ENCODE measurements around the gene SMYD3. TPM values are rescaled to one million over a fixed set of nuclear protein-coding genes. Genes with fewer than 3 reads are reported as not detected.

The SMYD3 gene
- total RNA-seq, 1 experiment from 2014 or later, result 29.6 TPM

GRCh38 chr1:245874942-245875580 is 632.0 kb downstream of the SMYD3 start:
- Histone ChIP-seq H3K4me1 (replicated peaks; ENCODE audit: insufficient read depth) (no peaks in the 10 kb centered on the region), H3K27me3 (ENCODE audit: insufficient read depth, low read depth) (no peaks in the 10 kb centered on the region), H3K9me2 (ENCODE audit: insufficient read depth) (no peaks in the 10 kb centered on the region), H3F3A (ENCODE audit: insufficient read depth, low read depth) (no peaks in the 10 kb centered on the region), H3K79me2 (ENCODE audit: low read depth) (no peaks in the 10 kb centered on the region), H3K36me3 (ENCODE audit: low read depth) (no peaks in the 10 kb centered on the region), H4K20me1 (ENCODE audit: insufficient read depth) (no peaks in the 10 kb centered on the region), H3K27ac (no peak overlapping the region), H3K4me3 (no peak overlapping the region), H3K4me2 (no peak overlapping the region), H3K9me3 (ENCODE audit: insufficient read depth, low read depth) (no peaks in the 10 kb centered on the region), H2AFZ (no peak overlapping the region)
- no peak for DNase-seq
- BruUV-seq (replicated peaks), result no TSS peak
- POLR2A ChIA-PET (ENCODE audit: unreplicated experiment), result no interaction called here
- CTCF ChIA-PET, result no interaction called here
- no peak for TF ChIP-seq EZH2 (IDR thresholded peaks at IDR 0.05; ENCODE audit: low read depth)
- no peak for TF ChIP-seq CTCF (conservative IDR thresholded peaks at IDR 0.05)
- intact Hi-C loops (cut with micrococcal nuclease; ENCODE audit: unreplicated experiment), result no loop called here

GRCh38 chr1:245873883-245874671 is 633.0 kb downstream of the SMYD3 start:
- H3K27ac ChIP-seq, result no peak overlapping the region
- POLR2A ChIA-PET (ENCODE audit: unreplicated experiment), result no interaction called here
- DNase-seq, result no peak
- H3K9me3 ChIP-seq (ENCODE audit: insufficient read depth, low read depth), result no peaks in the 10 kb centered on the region
- no peaks in the 10 kb centered on the region for H3K4me1 ChIP-seq (replicated peaks; ENCODE audit: insufficient read depth)
- H2AFZ ChIP-seq, result no peak overlapping the region
- no peaks in the 10 kb centered on the region for H3K9me2 ChIP-seq (ENCODE audit: insufficient read depth)
- H3K4me2 ChIP-seq, result no peak overlapping the region
- no peaks in the 10 kb centered on the region for H4K20me1 ChIP-seq (ENCODE audit: insufficient read depth)
- no peak overlapping the region for H3K4me3 ChIP-seq
- no peaks in the 10 kb centered on the region for H3K79me2 ChIP-seq (ENCODE audit: low read depth)
- no peaks in the 10 kb centered on the region for H3K36me3 ChIP-seq (ENCODE audit: low read depth)
- intact Hi-C loops (cut with micrococcal nuclease; ENCODE audit: unreplicated experiment), result no loop called here
- TF ChIP-seq EZH2 (IDR thresholded peaks at IDR 0.05; ENCODE audit: low read depth) (no peak), CTCF (conservative IDR thresholded peaks at IDR 0.05) (no peak)
- no peaks in the 10 kb centered on the region for H3F3A ChIP-seq (ENCODE audit: insufficient read depth, low read depth)
- H3K27me3 ChIP-seq (ENCODE audit: insufficient read depth, low read depth), result no peaks in the 10 kb centered on the region
- no TSS peak for BruUV-seq (replicated peaks)
- CTCF ChIA-PET, result no interaction called here

- Histone ChIP-seq H4K20me1 (ENCODE audit: insufficient read depth) (no peaks in the 10 kb centered on the region), H3F3A (ENCODE audit: insufficient read depth, low read depth) (no peaks in the 10 kb centered on the region), H3K4me2 (no peak overlapping the region), H3K9me3 (ENCODE audit: insufficient read depth, low read depth) (no peaks in the 10 kb centered on the region), H3K27ac (no peak overlapping the region), H3K4me3 (no peak overlapping the region), H3K4me1 (replicated peaks; ENCODE audit: insufficient read depth) (no peaks in the 10 kb centered on the region), H3K27me3 (ENCODE audit: insufficient read depth, low read depth) (no peaks in the 10 kb centered on the region), H3K79me2 (ENCODE audit: low read depth) (no peaks in the 10 kb centered on the region), H2AFZ (no peak overlapping the region), H3K9me2 (ENCODE audit: insufficient read depth) (no peaks in the 10 kb centered on the region), H3K36me3 (ENCODE audit: low read depth) (no peaks in the 10 kb centered on the region)
- no TSS peak for BruUV-seq (replicated peaks)
- POLR2A ChIA-PET (ENCODE audit: unreplicated experiment), result no interaction called here
- no peak for TF ChIP-seq EZH2 (IDR thresholded peaks at IDR 0.05; ENCODE audit: low read depth)
- TF ChIP-seq CTCF (conservative IDR thresholded peaks at IDR 0.05), result no peak
- CTCF ChIA-PET, result no interaction called here
- intact Hi-C loops (cut with micrococcal nuclease; ENCODE audit: unreplicated experiment), result no loop called here
- no peak for DNase-seq
Measured at GRCh38 chr1:245873068-245873467, 634.0 kb downstream of the SMYD3 start.
